ENCODE results near the gene BCAS3.
"Not testable (repeated sequence)": the region's sequence is repeated elsewhere in the genome, so short reads cannot be mapped to it uniquely, and the experiment has no call there.

BCAS3 gene

GRCh38 chr17:61023996-61024395, 346.3 kb downstream of the BCAS3 start:
- H3K9me3 ChIP-seq, result no peaks in the 10 kb centered on the region
- H3K27me3 ChIP-seq, result no peaks in the 10 kb centered on the region
- H3K4me1 ChIP-seq, result no peaks in the 10 kb centered on the region
- no peak for TF ChIP-seq Cebpa-rat (IDR thresholded peaks at IDR 0.05)
- H3K36me3 ChIP-seq, result no peaks in the 10 kb centered on the region
- no peaks in the 10 kb centered on the region for H4K20me1 ChIP-seq
- H3K4me2 ChIP-seq, result no peak overlapping the region
- no peak overlapping the region for H3K9ac ChIP-seq
- no peak overlapping the region for H3K4me3 ChIP-seq
- H3K27ac ChIP-seq, result no peak overlapping the region

- TF ChIP-seq Cebpa-rat (IDR thresholded peaks at IDR 0.05), result no peak
- Histone ChIP-seq H3K27ac (no peak overlapping the region), H3K4me1 (no peaks in the 10 kb centered on the region), H3K36me3 (no peaks in the 10 kb centered on the region), H3K27me3 (no peaks in the 10 kb centered on the region), H3K9ac (no peak overlapping the region), H3K4me3 (no peak overlapping the region), H4K20me1 (no peaks in the 10 kb centered on the region), H3K4me2 (no peak overlapping the region), H3K9me3 (no peaks in the 10 kb centered on the region)
These were observed 349.2 kb downstream of the BCAS3 start for GRCh38 chr17:61026818-61027217.

GRCh38 chr17:61029181-61029580, 351.5 kb downstream of the BCAS3 start:
- no peak overlapping the region for H3K4me3 ChIP-seq
- no peaks in the 10 kb centered on the region for H3K4me1 ChIP-seq
- H3K36me3 ChIP-seq, result no peaks in the 10 kb centered on the region
- H3K27ac ChIP-seq, result no peak overlapping the region
- no peaks in the 10 kb centered on the region for H3K27me3 ChIP-seq
- no peak for TF ChIP-seq Cebpa-rat (IDR thresholded peaks at IDR 0.05)
- no peaks in the 10 kb centered on the region for H3K9me3 ChIP-seq
- H3K9ac ChIP-seq, result no peak overlapping the region
- H4K20me1 ChIP-seq, result no peaks in the 10 kb centered on the region
- H3K4me2 ChIP-seq, result no peak overlapping the region

- TF ChIP-seq Cebpa-rat (IDR thresholded peaks at IDR 0.05), result no peak
- Histone ChIP-seq H3K27me3 (no peaks in the 10 kb centered on the region), H3K4me1 (no peaks in the 10 kb centered on the region)
These were observed 363.0 kb downstream of the BCAS3 start for GRCh38 chr17:61040666-61041065.

GRCh38 chr17:61042348-61042747, 364.7 kb downstream of the BCAS3 start:
- H4K20me1 ChIP-seq, H3K4me2 ChIP-seq, H3K4me1 ChIP-seq, H3K36me3 ChIP-seq, H3K4me3 ChIP-seq, H3K9me3 ChIP-seq, H3K9ac ChIP-seq, H3K27me3 ChIP-seq, H3K27ac ChIP-seq: not testable (repeated sequence)

More at GRCh38 chr17:61040666-61041065, 363.0 kb downstream of the BCAS3 start:
- Histone ChIP-seq H3K9ac (no peak overlapping the region), H3K4me3 (no peak overlapping the region), H4K20me1 (no peaks in the 10 kb centered on the region), H3K4me2 (no peak overlapping the region), H3K36me3 (no peaks in the 10 kb centered on the region; the same call in 1 of the 2 replicates), H3K27ac (no peak overlapping the region), H3K9me3 (no peaks in the 10 kb centered on the region)

- no peaks in the 10 kb centered on the region for H3K4me1 ChIP-seq
- no peaks in the 10 kb centered on the region for H3K36me3 ChIP-seq
- H3K4me2 ChIP-seq, result no peak overlapping the region
- H3K9me3 ChIP-seq, result no peaks in the 10 kb centered on the region
- TF ChIP-seq Cebpa-rat (IDR thresholded peaks at IDR 0.05), result no peak
- H3K27me3 ChIP-seq, result no peaks in the 10 kb centered on the region
- no peak overlapping the region for H3K4me3 ChIP-seq
- no peaks in the 10 kb centered on the region for H4K20me1 ChIP-seq
- no peak overlapping the region for H3K9ac ChIP-seq
- H3K27ac ChIP-seq, result no peak overlapping the region
These were observed 369.9 kb downstream of the BCAS3 start for GRCh38 chr17:61047515-61047914.

- H3K4me2 ChIP-seq, result no peak overlapping the region
- no peak overlapping the region for H3K27ac ChIP-seq
- H3K36me3 ChIP-seq, result no peaks in the 10 kb centered on the region
- no peaks in the 10 kb centered on the region for H4K20me1 ChIP-seq
- no peaks in the 10 kb centered on the region for H3K9me3 ChIP-seq
- no peaks in the 10 kb centered on the region for H3K4me1 ChIP-seq
- no peak overlapping the region for H3K9ac ChIP-seq
- H3K4me3 ChIP-seq, result no peak overlapping the region
- H3K27me3 ChIP-seq, result no peaks in the 10 kb centered on the region
- TF ChIP-seq Cebpa-rat (IDR thresholded peaks at IDR 0.05), result no peak
These were observed 370.9 kb downstream of the BCAS3 start for GRCh38 chr17:61048376-61049106.

- H3K9me3 ChIP-seq, result no peaks in the 10 kb centered on the region
- no peaks in the 10 kb centered on the region for H3K4me1 ChIP-seq
- no peak overlapping the region for H3K9ac ChIP-seq
- H3K27ac ChIP-seq, result no peak overlapping the region
- no peak overlapping the region for H3K4me3 ChIP-seq
- no peaks in the 10 kb centered on the region for H4K20me1 ChIP-seq
- TF ChIP-seq Cebpa-rat (IDR thresholded peaks at IDR 0.05), result no peak
- no peaks in the 10 kb centered on the region for H3K36me3 ChIP-seq
- H3K27me3 ChIP-seq, result no peaks in the 10 kb centered on the region
- H3K4me2 ChIP-seq, result no peak overlapping the region
These were observed 375.8 kb downstream of the BCAS3 start for GRCh38 chr17:61053469-61053868.

GRCh38 chr17:61054436-61054835, 376.8 kb downstream of the BCAS3 start:
- no peak overlapping the region for H3K4me2 ChIP-seq
- H3K36me3 ChIP-seq, result no peaks in the 10 kb centered on the region
- no peaks in the 10 kb centered on the region for H3K27me3 ChIP-seq
- no peaks in the 10 kb centered on the region for H3K9me3 ChIP-seq
- H3K4me1 ChIP-seq, result no peaks in the 10 kb centered on the region
- TF ChIP-seq Cebpa-rat (IDR thresholded peaks at IDR 0.05), result no peak
- H3K27ac ChIP-seq, result no peak overlapping the region
- H3K4me3 ChIP-seq, result no peak overlapping the region
- H3K9ac ChIP-seq, result no peak overlapping the region
- H4K20me1 ChIP-seq, result no peaks in the 10 kb centered on the region

GRCh38 chr17:61057257-61057656, 379.6 kb downstream of the BCAS3 start:
- TF ChIP-seq Cebpa-rat (IDR thresholded peaks at IDR 0.05), result no peak
- Histone ChIP-seq H3K27me3 (no peaks in the 10 kb centered on the region), H3K4me2 (no peak overlapping the region), H3K4me3 (no peak overlapping the region), H3K9me3 (no peaks in the 10 kb centered on the region), H4K20me1 (no peaks in the 10 kb centered on the region), H3K4me1 (no peaks in the 10 kb centered on the region), H3K36me3 (no peaks in the 10 kb centered on the region), H3K9ac (no peak overlapping the region), H3K27ac (no peak overlapping the region)

GRCh38 chr17:61058066-61058465, 380.4 kb downstream of the BCAS3 start:
- H3K36me3 ChIP-seq, result no peaks in the 10 kb centered on the region
- no peaks in the 10 kb centered on the region for H3K27me3 ChIP-seq
- no peak overlapping the region for H3K9ac ChIP-seq
- H3K4me2 ChIP-seq, result no peak overlapping the region
- no peaks in the 10 kb centered on the region for H3K4me1 ChIP-seq
- no peak overlapping the region for H3K27ac ChIP-seq
- TF ChIP-seq Cebpa-rat (IDR thresholded peaks at IDR 0.05), result no peak
- no peaks in the 10 kb centered on the region for H4K20me1 ChIP-seq
- H3K4me3 ChIP-seq, result no peak overlapping the region
- no peaks in the 10 kb centered on the region for H3K9me3 ChIP-seq

Measured in BLaER1 (cell line).